HUES6 (cell line): ENCODE results near the gene KPNA6.
A peak's percentile ranks its signal among the peaks of the same experiment; 100 is the strongest.

Source experiments
- H3K27ac ChIP-seq: 2 replicates; pipeline ENCODE4 v1.7.0; 2013; ENCODE audit warnings: low read depth, mild to moderate bottlenecking, low read length, inconsistent platforms
- H3K27me3 ChIP-seq: 2 replicates; pipeline ENCODE4 v1.6.1; 2013; ENCODE audit warnings: low read length; ENCODE audit not compliant: control insufficient read depth, insufficient read depth
- H3K36me3 ChIP-seq: 2 replicates; pipeline ENCODE4 v1.6.1; 2013; ENCODE audit warnings: low read length; ENCODE audit not compliant: control insufficient read depth, insufficient read depth
- H3K4me1 ChIP-seq: 2 replicates; pipeline ENCODE4 v1.6.1; 2013; ENCODE audit warnings: low read length; ENCODE audit not compliant: control insufficient read depth, insufficient read depth
- H3K4me3 ChIP-seq: 2 replicates; pipeline ENCODE4 v1.5.1; 2013; ENCODE audit warnings: low read depth, low read length
- H3K9ac ChIP-seq: one replicate; pipeline ENCODE4 v1.6.1; 2013; ENCODE audit warnings: mild to moderate bottlenecking, low read length
- H3K9me3 ChIP-seq: 2 replicates; pipeline ENCODE4 v1.6.1; 2013; ENCODE audit warnings: low read depth, low read length; ENCODE audit not compliant: control insufficient read depth, insufficient read depth

Gene KPNA6

DNA sequence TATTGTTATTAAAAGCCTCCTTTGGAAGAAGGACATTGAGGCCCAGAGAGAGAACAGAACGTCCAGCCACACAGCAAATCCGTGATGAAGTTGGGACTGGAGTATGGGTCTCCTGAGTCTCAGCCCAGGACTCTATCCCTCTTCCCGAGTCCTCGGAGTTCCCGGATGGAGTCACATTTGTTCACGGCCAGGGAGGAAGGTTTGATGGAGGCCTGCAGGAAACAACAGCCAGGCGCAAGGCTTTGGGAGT is 71.3 kb downstream of the KPNA6 start:
- H3K27ac ChIP-seq: peak overlapping the region; percentile 94; the same call in 1 of the 2 replicates
- peak overlapping the region; percentile 93 for H3K9ac ChIP-seq

GRCh38 chr1:32179443-32180185 is 71.8 kb downstream of the KPNA6 start, which contains the start of gene TXLNA:
TSS of gene TXLNA (plus strand) at chr1:32179675. CDS start at chr1:32180346, 671 bp downstream.
- Histone ChIP-seq H3K36me3 (peaks cover 37% of the 10 kb centered on the region), H3K9ac (peak within 1 kb of the TSS; percentile 93), H3K4me1 (peaks cover 27% of the 10 kb centered on the region), H3K4me3 (peak within 1 kb of the TSS; percentile 78), H3K27me3 (no peaks in the 10 kb centered on the region), H3K27ac (peak within 1 kb of the TSS; percentile 94), H3K9me3 (no peaks in the 10 kb centered on the region)

More for the DNA sequence above, 71.3 kb downstream of the KPNA6 start:
- Histone ChIP-seq H3K27me3 (no peaks in the 10 kb centered on the region), H3K4me1 (peaks cover 27% of the 10 kb centered on the region), H3K36me3 (peaks cover 37% of the 10 kb centered on the region), H3K9me3 (no peaks in the 10 kb centered on the region), H3K4me3 (peak overlapping the region; percentile 78)

DNA sequence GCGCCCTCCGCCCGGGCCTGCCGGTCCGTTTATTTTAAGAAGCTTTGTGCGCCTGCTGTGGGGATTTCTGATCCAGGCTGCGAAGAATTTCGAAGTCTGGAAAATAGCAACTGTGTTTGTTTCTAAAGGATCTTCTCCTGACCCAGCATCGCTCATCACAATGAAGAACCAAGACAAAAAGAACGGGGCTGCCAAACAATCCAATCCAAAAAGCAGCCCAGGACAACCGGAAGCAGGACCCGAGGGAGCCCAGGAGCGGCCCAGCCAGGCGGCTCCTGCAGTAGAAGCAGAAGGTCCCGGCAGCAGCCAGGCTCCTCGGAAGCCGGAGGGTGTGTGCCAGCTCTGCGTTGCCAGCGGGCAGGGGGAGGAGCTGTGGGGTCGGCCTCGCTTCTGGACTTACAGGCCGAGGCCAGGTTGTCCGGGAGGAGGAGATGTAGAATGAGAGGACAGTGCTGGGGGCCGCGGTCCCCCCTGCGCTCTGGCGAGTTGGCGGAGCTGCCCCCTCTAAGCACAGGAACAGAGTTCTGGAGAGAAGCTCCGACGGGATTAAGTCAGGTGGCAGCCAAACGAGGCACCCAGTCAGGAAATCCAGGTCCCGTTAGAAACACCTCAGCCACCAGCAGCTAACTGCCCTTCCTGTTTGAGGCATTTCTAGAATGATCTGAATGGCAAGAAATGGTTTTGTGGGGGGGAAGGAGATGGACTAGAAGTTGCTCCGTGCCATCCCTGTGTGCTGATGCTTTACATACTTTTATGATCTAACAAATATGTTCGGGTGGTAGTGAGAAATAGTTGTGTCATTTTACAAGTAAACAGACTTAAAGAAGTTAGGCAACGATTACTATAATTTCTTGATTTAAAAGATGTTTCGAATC is 72.6 kb downstream of the KPNA6 start:
- H3K27ac ChIP-seq: peak overlapping the region; percentile 94; the same call in 1 of the 2 replicates
- H3K27me3 ChIP-seq: no peaks in the 10 kb centered on the region
- H3K9me3 ChIP-seq: no peaks in the 10 kb centered on the region
- H3K36me3 ChIP-seq: peaks cover 40% of the 10 kb centered on the region
- peak overlapping the region; percentile 78 for H3K4me3 ChIP-seq
- peaks cover 27% of the 10 kb centered on the region for H3K4me1 ChIP-seq
- H3K9ac ChIP-seq: peak overlapping the region; percentile 93

DNA sequence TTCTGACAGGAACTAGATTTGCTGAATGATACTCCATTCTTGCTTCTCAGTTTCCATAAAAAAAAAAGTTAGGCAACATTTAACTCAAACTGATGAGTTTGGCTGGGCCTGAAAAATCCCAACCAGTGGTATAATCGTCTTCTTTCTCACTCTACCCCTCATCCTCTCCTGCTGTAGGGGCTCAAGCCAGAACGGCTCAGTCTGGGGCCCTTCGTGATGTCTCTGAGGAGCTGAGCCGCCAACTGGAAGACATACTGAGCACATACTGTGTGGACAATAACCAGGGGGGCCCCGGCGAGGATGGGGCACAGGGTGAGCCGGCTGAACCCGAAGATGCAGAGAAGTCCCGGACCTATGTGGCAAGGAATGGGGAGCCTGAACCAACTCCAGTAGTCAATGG is 73.2 kb downstream of the KPNA6 start:
- Histone ChIP-seq H3K36me3 (peaks cover 46% of the 10 kb centered on the region), H3K9ac (no peak overlapping the region), H3K9me3 (no peaks in the 10 kb centered on the region), H3K27ac (no peak overlapping the region), H3K27me3 (no peaks in the 10 kb centered on the region), H3K4me1 (peaks cover 27% of the 10 kb centered on the region), H3K4me3 (peak overlapping the region; percentile 78)

- H3K36me3 ChIP-seq: peaks cover 51% of the 10 kb centered on the region
- H3K9ac ChIP-seq: no peak overlapping the region
- no peaks in the 10 kb centered on the region for H3K27me3 ChIP-seq
- H3K27ac ChIP-seq: no peak overlapping the region
- H3K4me3 ChIP-seq: no peak overlapping the region
- H3K9me3 ChIP-seq: no peaks in the 10 kb centered on the region
- H3K4me1 ChIP-seq: peaks cover 27% of the 10 kb centered on the region
Observed at GRCh38 chr1:32181563-32181962, 73.7 kb downstream of the KPNA6 start.

DNA sequence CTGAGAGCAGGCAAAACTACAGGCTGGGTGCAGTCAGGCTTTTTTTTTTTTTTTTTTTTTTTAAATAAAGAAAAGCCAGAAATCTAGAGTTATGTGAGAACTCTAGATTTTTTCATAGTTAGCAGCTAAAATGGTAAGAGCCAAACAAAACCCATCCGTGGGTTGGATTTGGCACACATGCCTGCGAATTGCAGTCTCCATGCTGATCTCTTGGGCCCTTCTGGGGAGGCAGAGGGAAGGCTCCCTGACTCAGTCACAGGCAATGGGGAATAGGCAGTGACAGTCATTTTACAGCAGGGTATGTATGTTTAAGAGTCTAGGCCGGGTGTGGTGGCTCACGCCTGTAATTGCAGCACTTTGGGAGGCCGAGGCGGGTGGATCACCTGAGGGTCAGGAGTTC is 74.2 kb downstream of the KPNA6 start:
- H3K9ac ChIP-seq: no peak overlapping the region
- H3K4me3 ChIP-seq: no peak overlapping the region
- peaks cover 27% of the 10 kb centered on the region for H3K4me1 ChIP-seq

GRCh38 chr1:32184650-32185049 is 76.8 kb downstream of the KPNA6 start:
- Histone ChIP-seq H3K4me1 (peaks cover 11% of the 10 kb centered on the region; the same call in 1 of the 2 replicates), H3K9ac (no peak overlapping the region), H3K4me3 (no peak overlapping the region), H3K9me3 (no peaks in the 10 kb centered on the region), H3K27ac (no peak overlapping the region), H3K27me3 (no peaks in the 10 kb centered on the region), H3K36me3 (peaks cover 81% of the 10 kb centered on the region)

More for the DNA sequence above, 74.2 kb downstream of the KPNA6 start:
- Histone ChIP-seq H3K9me3 (no peaks in the 10 kb centered on the region), H3K36me3 (peaks cover 56% of the 10 kb centered on the region), H3K27ac (no peak overlapping the region), H3K27me3 (no peaks in the 10 kb centered on the region)

DNA sequence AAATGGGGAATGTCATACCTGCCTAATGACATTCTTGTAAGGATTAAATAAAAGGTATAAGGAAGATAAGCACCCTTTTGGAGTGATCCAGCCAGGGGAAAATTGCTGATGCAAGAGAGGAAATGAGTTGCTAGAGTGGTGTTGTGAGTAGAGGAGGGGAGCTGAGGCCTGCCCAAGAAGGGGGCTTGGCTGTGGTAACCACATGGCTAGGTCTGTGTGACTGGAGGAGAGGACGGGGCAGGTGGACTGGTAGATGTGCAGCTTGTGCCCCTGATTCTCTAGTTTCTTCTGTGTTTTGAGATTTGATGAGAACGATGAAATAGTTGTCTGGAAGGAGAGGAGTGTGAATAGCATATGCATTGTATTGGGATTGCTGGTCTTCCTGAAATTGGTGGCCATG is 78.2 kb downstream of the KPNA6 start:
- Histone ChIP-seq H3K27me3 (no peaks in the 10 kb centered on the region), H3K9me3 (no peaks in the 10 kb centered on the region), H3K4me3 (no peak overlapping the region), H3K36me3 (peaks cover 89% of the 10 kb centered on the region), H3K9ac (peak overlapping the region; percentile 35), H3K4me1 (peaks cover 4% of the 10 kb centered on the region; the same call in 1 of the 2 replicates), H3K27ac (peak overlapping the region; percentile 68; the same call in 1 of the 2 replicates)

DNA sequence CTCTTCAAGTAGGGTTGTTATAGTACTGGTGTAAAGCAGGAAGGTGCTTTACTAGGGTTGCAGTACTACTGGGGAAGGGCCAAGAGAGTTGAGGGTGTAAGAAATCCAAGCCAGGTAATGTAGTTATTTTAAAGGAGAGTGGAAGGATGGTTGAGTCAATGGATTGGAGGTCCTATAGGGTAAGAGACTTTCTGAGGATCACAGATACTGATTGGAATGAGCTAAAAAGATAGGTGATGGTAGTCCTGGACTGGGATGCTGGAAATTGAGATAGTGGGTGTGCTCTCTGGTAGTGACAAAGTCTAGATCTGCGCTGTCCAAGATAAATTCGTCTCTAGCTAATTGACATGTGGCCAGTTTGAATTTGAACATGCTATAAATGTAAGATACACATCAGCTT is 78.6 kb downstream of the KPNA6 start:
- peak overlapping the region; percentile 35 for H3K9ac ChIP-seq
- H3K27me3 ChIP-seq: no peaks in the 10 kb centered on the region

GRCh38 chr1:32187850-32188249 is 80.0 kb downstream of the KPNA6 start:
- Histone ChIP-seq H3K36me3 (peaks cover 90% of the 10 kb centered on the region), H3K4me3 (no peak overlapping the region), H3K9me3 (no peaks in the 10 kb centered on the region), H3K9ac (no peak overlapping the region), H3K27ac (no peak overlapping the region), H3K4me1 (no peaks in the 10 kb centered on the region), H3K27me3 (no peaks in the 10 kb centered on the region)

More for the DNA sequence above, 78.6 kb downstream of the KPNA6 start:
- peaks cover 89% of the 10 kb centered on the region for H3K36me3 ChIP-seq
- H3K9me3 ChIP-seq: no peaks in the 10 kb centered on the region
- H3K4me3 ChIP-seq: no peak overlapping the region
- peak overlapping the region; percentile 68; the same call in 1 of the 2 replicates for H3K27ac ChIP-seq
- H3K4me1 ChIP-seq: no peaks in the 10 kb centered on the region
